ENCODE results near the gene KDM4B. TPM values are rescaled to one million over a fixed set of nuclear protein-coding genes. Genes with fewer than 3 reads are reported as not detected.

Gene KDM4B
- total and polyA plus RNA-seq, 12 donors = 12.4 to 35.8 (median 30.3) TPM

DNA sequence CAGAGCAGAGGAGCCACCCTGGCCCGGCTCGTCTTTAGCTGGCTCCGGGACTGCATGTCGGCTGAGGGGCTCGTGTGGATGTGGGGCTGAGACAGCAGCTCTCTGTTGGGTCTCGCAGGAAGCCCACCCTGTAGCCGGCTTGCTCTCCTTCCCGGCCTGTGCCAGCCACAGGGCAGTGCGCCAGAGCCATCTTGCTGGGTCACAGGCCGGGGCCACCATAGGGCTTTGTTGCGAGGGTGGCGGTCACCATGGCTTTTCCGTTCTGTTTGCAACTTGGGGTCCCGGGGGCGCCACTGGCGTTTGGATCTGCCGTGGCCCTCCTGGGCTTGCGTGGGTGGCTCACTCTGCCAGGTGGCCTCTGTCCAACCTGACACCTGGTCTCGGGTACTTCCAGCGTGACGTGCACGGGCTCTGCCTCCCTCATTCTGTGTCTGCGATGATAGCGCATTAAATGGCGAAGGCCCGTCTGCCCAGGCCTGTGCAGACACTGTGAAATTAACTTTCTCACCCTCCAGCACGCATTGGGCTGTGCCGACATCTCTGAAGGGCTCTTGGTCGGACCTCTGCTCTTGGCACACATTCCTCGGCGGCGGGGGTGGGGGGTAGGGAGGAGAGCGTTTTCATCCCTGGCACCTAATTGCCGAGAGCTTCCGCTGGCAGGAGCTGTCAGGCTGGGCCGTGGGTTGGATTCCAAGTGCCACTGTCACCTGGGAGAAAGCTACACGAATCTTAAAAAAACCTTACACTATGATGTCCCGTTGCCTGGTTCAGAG lies 95.1 kb downstream of the KDM4B start:
- Histone ChIP-seq H3K27ac (no peak overlapping the region), H3K4me1 (peaks cover 0 to 10% (median 0%) of the 10 kb centered on the region in 9 donors), H3K27me3 (no peaks in the 10 kb centered on the region), H3K4me3 (no peak overlapping the region), H3K9me3 (peaks cover 0 to 15% (median 4%) of the 10 kb centered on the region in 11 donors), H3K36me3 (peaks cover 0 to 69% (median 20%) of the 10 kb centered on the region in 9 donors)
- ATAC-seq (no peak), DNase-seq (no peak)
- WGBS, 2 donors = 93 to 94% methylated on average over 38 of the region's 38 CpGs
- intact Hi-C loops (cut with DNase I) = loop anchor here in 1 of 10 donors (5.0 kb wide), 1 partner anchor 43 kb away; no protein-coding TSS in a partner anchor
- TF ChIP-seq, protein P1, sequence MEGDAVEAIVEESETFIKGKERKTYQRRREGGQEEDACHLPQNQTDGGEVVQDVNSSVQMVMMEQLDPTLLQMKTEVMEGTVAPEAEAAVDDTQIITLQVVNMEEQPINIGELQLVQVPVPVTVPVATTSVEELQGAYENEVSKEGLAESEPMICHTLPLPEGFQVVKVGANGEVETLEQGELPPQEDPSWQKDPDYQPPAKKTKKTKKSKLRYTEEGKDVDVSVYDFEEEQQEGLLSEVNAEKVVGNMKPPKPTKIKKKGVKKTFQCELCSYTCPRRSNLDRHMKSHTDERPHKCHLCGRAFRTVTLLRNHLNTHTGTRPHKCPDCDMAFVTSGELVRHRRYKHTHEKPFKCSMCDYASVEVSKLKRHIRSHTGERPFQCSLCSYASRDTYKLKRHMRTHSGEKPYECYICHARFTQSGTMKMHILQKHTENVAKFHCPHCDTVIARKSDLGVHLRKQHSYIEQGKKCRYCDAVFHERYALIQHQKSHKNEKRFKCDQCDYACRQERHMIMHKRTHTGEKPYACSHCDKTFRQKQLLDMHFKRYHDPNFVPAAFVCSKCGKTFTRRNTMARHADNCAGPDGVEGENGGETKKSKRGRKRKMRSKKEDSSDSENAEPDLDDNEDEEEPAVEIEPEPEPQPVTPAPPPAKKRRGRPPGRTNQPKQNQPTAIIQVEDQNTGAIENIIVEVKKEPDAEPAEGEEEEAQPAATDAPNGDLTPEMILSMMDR (IDR thresholded peaks at IDR 0.05) = no peak

DNA sequence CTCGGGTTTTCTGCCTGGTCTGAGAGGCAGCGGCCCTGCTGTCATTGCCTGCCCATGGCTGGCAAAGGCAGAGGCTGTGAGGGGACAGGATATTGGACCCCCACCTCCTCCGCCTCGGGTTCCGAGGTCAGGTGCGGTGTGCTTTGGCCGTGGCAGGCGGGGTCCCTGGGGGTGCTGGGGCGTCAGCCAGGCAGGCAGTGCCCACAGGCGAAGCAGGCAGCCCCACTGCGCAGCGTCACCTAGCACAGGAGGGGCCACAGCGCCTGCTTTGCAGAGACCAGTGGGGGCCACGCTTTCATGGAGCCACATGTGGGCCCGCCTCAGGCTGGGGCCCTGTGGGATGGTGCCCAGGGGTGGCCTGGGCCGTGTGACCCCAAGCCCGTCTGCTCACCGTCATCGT lies 96.0 kb downstream of the KDM4B start:
- no peak overlapping the region for H3K4me3 ChIP-seq
- H3K27ac ChIP-seq = no peak overlapping the region
- intact Hi-C loops (cut with DNase I) = loop anchor here in 1 of 10 donors (5.0 kb wide), 1 partner anchor 42 kb away; no protein-coding TSS in a partner anchor
- peaks cover 0 to 5% (median 0%) of the 10 kb centered on the region in 9 donors for H3K4me1 ChIP-seq
- no peaks in the 10 kb centered on the region for H3K27me3 ChIP-seq
- WGBS, 2 donors = 89 to 92% methylated on average over 19 of the region's 19 CpGs
- peaks cover 0 to 15% (median 4%) of the 10 kb centered on the region in 11 donors for H3K9me3 ChIP-seq
- ATAC-seq (no peak), DNase-seq (no peak)
- peaks cover 0 to 61% (median 20%) of the 10 kb centered on the region in 9 donors for H3K36me3 ChIP-seq
- TF ChIP-seq, protein P1 (IDR thresholded peaks at IDR 0.05) = no peak

DNA sequence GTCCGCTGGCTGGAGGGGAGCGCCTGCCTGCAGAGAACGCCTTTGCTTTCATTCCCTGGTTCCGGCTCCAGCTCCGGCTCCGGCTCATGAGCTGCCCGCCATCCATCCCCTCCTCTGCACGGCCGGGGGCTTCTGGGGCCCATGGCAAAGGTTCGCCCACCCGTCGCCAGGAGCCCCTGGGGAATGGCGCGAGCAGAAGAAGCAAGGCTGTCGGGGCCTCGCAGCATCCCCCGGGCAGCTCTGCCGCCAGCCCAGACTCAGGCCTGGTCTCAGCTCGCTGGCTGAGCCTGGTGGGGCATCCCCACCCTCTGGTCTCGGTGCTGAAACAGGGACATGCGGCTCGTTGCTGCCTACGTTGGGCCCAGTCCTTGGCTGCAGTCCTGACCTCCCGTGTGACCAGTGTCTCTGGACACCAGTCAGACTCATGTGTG lies 96.8 kb downstream of the KDM4B start:
- no peak for ATAC-seq
- Histone ChIP-seq H3K27me3 (no peaks in the 10 kb centered on the region), H3K4me1 (peaks cover 0 to 5% (median 0%) of the 10 kb centered on the region in 9 donors), H3K27ac (no peak overlapping the region), H3K36me3 (peaks cover 0 to 65% (median 20%) of the 10 kb centered on the region in 9 donors), H3K9me3 (peaks cover 0 to 15% (median 4%) of the 10 kb centered on the region in 11 donors), H3K4me3 (no peak overlapping the region)
- DNase-seq = no peak
- intact Hi-C loops (cut with DNase I) = no loop called here
- TF ChIP-seq, protein P1 (IDR thresholded peaks at IDR 0.05) = no peak
- 88 to 90% methylated on average over 24 of the region's 24 CpGs for whole genome bisulfite sequencing, 2 donors

DNA sequence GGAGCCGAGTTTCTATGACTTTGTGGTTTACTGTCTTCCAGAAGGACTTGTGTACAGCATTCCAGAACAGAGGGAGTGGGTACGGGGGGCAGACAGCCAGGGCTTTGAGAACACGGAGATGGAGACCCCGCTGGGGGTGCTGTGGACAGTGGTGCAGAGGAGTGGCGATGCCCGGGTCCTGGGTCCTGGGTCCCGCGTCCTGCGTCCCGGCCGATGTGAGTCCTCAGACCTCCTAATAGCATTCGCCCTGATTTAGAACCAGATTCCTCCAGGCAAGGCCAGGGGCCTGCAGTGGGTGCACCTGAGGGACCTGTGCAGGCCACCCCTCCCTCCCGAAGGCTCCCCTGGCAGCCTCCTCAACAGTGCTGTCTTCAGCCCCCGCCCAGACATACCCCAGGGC lies 97.9 kb downstream of the KDM4B start:
- Histone ChIP-seq H3K36me3 (peaks cover 0 to 68% (median 20%) of the 10 kb centered on the region in 9 donors), H3K4me1 (peaks cover 0 to 10% (median 0%) of the 10 kb centered on the region in 9 donors), H3K27ac (no peak overlapping the region), H3K27me3 (no peaks in the 10 kb centered on the region), H3K9me3 (peaks cover 0 to 15% (median 4%) of the 10 kb centered on the region in 11 donors), H3K4me3 (no peak overlapping the region)
- intact Hi-C loops (cut with DNase I) = no loop called here
- DNase-seq (no peak), ATAC-seq (no peak)
- TF ChIP-seq, protein P1 (IDR thresholded peaks at IDR 0.05) = no peak
- 96 to 97% methylated on average over 13 to 14 of the region's 14 CpGs for WGBS, 2 donors

Data from heart right ventricle (tissue), 16 donors.